Measurements from ENCODE around the gene CLDN7. TPM values are rescaled to one million over a fixed set of nuclear protein-coding genes. Genes with fewer than 3 reads are reported as not detected.
A peak's percentile ranks its signal among the peaks of the same experiment; 100 is the strongest.

Gene CLDN7
- total and polyA plus RNA-seq, 3 experiments from 2014 or later, result 0.63 to 2.1 (median 1.1) TPM

- ChIA-PET POLR2A (interaction anchor here (0.7 to 4.3 kb wide), 7 partner anchors 12 to 449 kb away, joined by 4 to 31 read pairs (median 6); partner anchors contain the start of genes ACADVL, CTDNEP1, DLG4 and ELP5), CTCF (interaction anchor here (0.9 to 1.6 kb wide), 4 partner anchors 13 to 449 kb away, joined by 4 read pairs; partner anchors contain the start of genes CTDNEP1 and TP53)
- H3K27ac ChIP-seq (ENCODE audit: low read depth, low read length), result peak overlapping the region; percentile 90
- Mint-ChIP-seq H3K9me3 (peaks cover 0 to 3% (median 0%) of the 10 kb centered on the region in 5 donors), H3K4me1 (peaks cover 54 to 72% (median 61%) of the 10 kb centered on the region in 3 donors), H3K27me3 (peaks cover 0 to 11% of the 10 kb centered on the region in 2 donors), H3K27ac (peak overlapping the region; percentile 85 to 99 (median 96)), H3K36me3 (peaks cover 0 to 75% (median 21%) of the 10 kb centered on the region in 3 donors), H3K4me3 (peak overlapping the region; percentile 93 to 99 (median 96))
- no peaks in the 10 kb centered on the region for H3K9me3 ChIP-seq (ENCODE audit: low read length)
- H3K4me1 ChIP-seq (ENCODE audit: insufficient read depth, low read length), result peaks cover 45% of the 10 kb centered on the region
- H3K27me3 ChIP-seq (ENCODE audit: insufficient read depth, low read length, poor library complexity, severe bottlenecking), result no peaks in the 10 kb centered on the region
- DNase-seq, result peak in 3 of 5 donors; percentile 11 to 65 (median 50)
- H3K4me3 ChIP-seq (ENCODE audit: low read length), result peak overlapping the region; percentile 83
- H3K36me3 ChIP-seq (ENCODE audit: insufficient read depth, low read length), result peaks cover 20% of the 10 kb centered on the region
Observed at GRCh38 chr17:7238420-7239090, 23.7 kb downstream of the CLDN7 start.

DNA sequence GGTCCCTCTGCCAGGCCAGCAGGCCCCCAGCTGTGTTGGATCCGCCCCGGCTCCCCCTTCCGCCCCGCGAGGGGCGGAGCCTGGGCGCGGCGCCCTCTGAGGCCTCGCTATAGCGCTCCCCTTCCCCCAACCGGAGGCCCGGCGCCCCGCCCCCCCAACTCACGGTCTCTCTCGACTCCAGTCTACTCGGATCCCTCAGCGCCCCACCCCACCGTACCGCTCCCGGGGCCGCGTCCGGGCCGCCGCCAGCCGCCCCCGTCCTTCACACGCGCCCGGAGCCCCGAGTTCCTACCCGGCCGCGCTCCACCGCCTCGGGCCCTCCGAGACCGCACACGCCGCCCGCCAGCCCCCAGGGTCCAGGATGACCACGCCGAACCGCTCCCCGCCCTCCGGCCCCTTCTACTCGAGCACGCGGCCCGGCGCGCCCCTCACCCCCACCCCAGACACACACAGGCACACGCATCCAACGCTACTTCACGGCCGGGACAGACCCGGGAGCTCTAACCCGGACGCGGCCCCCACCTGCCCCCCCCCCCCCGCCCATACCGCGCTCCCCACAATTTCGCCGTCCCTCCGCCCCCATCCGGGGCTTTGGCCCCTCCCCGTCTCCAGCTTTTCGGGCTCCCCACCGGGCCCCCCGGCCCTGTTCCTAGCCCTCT, 24.4 kb downstream of the CLDN7 start:
- Histone ChIP-seq H3K9me3 (ENCODE audit: low read length) (no peaks in the 10 kb centered on the region), H3K4me1 (ENCODE audit: insufficient read depth, low read length) (peaks cover 46% of the 10 kb centered on the region), H3K36me3 (ENCODE audit: insufficient read depth, low read length) (peaks cover 20% of the 10 kb centered on the region), H3K27ac (ENCODE audit: low read depth, low read length) (peak overlapping the region; percentile 29), H3K27me3 (ENCODE audit: insufficient read depth, low read length, poor library complexity, severe bottlenecking) (no peaks in the 10 kb centered on the region), H3K4me3 (ENCODE audit: low read length) (peak overlapping the region; percentile 34)
- H3K36me3 Mint-ChIP-seq, result peaks cover 0 to 73% (median 21%) of the 10 kb centered on the region in 3 donors
- peaks cover 0 to 3% (median 0%) of the 10 kb centered on the region in 5 donors for H3K9me3 Mint-ChIP-seq
- H3K4me1 Mint-ChIP-seq, result peaks cover 55 to 74% (median 63%) of the 10 kb centered on the region in 3 donors
- peak overlapping the region; percentile 13 to 99 (median 82) for H3K27ac Mint-ChIP-seq
- POLR2A ChIA-PET, result interaction anchor here (0.7 to 4.3 kb wide), 8 partner anchors 13 to 449 kb away, joined by 3 to 31 read pairs (median 5); partner anchors contain the start of genes ACADVL, CTDNEP1, DLG4 and ELP5
- peak; percentile 64 to 88 (median 75) for DNase-seq
- peaks cover 0 to 8% of the 10 kb centered on the region in 2 donors for H3K27me3 Mint-ChIP-seq
- CTCF ChIA-PET, result interaction anchor here (0.9 to 1.6 kb wide), 5 partner anchors 14 to 450 kb away, joined by 4 read pairs; partner anchors contain the start of genes CTDNEP1, DLG4 and TP53
- H3K4me3 Mint-ChIP-seq, result peak overlapping the region; percentile 93 to 99 (median 96)

DNA sequence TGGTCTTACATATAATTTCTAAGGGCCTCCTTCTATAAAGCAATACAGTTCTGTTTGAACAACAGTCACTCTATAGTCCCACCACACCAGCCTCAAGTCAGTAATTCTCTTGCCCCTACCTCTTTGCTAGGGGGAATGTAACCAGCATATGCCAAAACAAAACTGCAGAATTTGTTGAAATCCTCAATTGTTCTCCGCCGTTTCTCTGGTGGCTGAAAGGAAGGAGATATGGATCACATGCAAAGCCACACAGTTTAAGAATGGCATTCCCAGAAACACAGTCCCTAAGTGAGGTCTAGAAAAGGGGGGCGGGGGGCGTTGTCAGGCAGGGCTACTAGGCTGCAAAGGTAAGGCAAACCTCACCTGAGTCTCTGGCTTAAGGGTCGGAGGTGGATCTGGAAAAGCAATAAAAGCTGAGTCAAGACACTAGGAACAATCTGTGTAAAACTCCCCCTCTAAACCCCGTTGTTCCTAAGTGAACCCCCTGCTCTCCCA, 25.0 kb downstream of the CLDN7 start:
- no peak for DNase-seq
- no peaks in the 10 kb centered on the region for H3K27me3 ChIP-seq (ENCODE audit: insufficient read depth, low read length, poor library complexity, severe bottlenecking)
- H3K9me3 Mint-ChIP-seq, result no peaks in the 10 kb centered on the region
- peak overlapping the region; percentile 13 to 99 (median 82) for H3K27ac Mint-ChIP-seq
- peaks cover 0 to 70% (median 20%) of the 10 kb centered on the region in 3 donors for H3K36me3 Mint-ChIP-seq
- ChIA-PET CTCF (interaction anchor here (1.2 to 1.6 kb wide), 2 partner anchors 17 to 18 kb away, joined by 4 read pairs; partner anchors contain the start of gene DLG4), POLR2A (interaction anchor here (0.5 to 4.3 kb wide), 5 partner anchors 14 to 202 kb away, joined by 3 to 31 read pairs (median 11); partner anchors contain the start of genes ACADVL, CTDNEP1, DLG4 and ELP5)
- peaks cover 52% of the 10 kb centered on the region for H3K4me1 ChIP-seq (ENCODE audit: insufficient read depth, low read length)
- H3K4me3 Mint-ChIP-seq, result peak overlapping the region; percentile 93 to 99 (median 96)
- peaks cover 0 to 5% of the 10 kb centered on the region in 2 donors for H3K27me3 Mint-ChIP-seq
- H3K4me1 Mint-ChIP-seq, result peaks cover 55 to 75% (median 62%) of the 10 kb centered on the region in 3 donors
- peak overlapping the region; percentile 17 for H3K27ac ChIP-seq (ENCODE audit: low read depth, low read length)
- peaks cover 20% of the 10 kb centered on the region for H3K36me3 ChIP-seq (ENCODE audit: insufficient read depth, low read length)
- peak overlapping the region; percentile 34 for H3K4me3 ChIP-seq (ENCODE audit: low read length)
- no peaks in the 10 kb centered on the region for H3K9me3 ChIP-seq (ENCODE audit: low read length)

DNA sequence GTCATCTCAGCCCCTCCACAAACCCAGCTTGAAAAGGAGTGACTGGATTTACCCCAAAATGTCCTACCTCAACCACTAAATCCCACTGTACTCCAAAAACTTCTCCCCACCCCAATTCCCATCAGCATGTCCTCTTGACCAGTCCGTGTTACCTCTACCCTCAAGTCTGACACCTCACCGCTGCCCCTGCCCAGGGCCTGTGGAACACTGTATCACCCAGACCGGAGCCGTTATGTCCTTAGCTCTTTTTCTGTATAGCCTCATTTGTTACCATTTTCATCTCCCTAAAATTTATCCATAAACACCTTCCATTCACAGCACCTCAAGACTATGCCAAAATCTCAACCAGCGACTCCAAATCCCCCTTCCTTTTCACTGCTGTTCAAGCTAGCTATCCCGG, 25.5 kb downstream of the CLDN7 start:
- CTCF ChIA-PET, result interaction anchor here (1.2 to 3.6 kb wide), 2 partner anchors 16 to 18 kb away, joined by 4 to 20 read pairs; partner anchors contain the start of genes ACADVL and DLG4
- Mint-ChIP-seq H3K27me3 (peaks cover 0 to 5% of the 10 kb centered on the region in 2 donors), H3K9me3 (no peaks in the 10 kb centered on the region), H3K27ac (peak overlapping the region; percentile 13 to 99 (median 82)), H3K4me3 (peak overlapping the region; percentile 93 to 99 (median 96)), H3K36me3 (peaks cover 0 to 69% (median 20%) of the 10 kb centered on the region in 3 donors), H3K4me1 (peaks cover 55 to 75% (median 63%) of the 10 kb centered on the region in 3 donors)
- POLR2A ChIA-PET, result interaction anchor here (0.5 to 1.2 kb wide), 4 partner anchors 13 to 68 kb away, joined by 3 to 11 read pairs (median 4); no protein-coding TSS in a partner anchor
- no peaks in the 10 kb centered on the region for H3K27me3 ChIP-seq (ENCODE audit: insufficient read depth, low read length, poor library complexity, severe bottlenecking)
- peak overlapping the region; percentile 17 for H3K27ac ChIP-seq (ENCODE audit: low read depth, low read length)
- H3K9me3 ChIP-seq (ENCODE audit: low read length), result no peaks in the 10 kb centered on the region
- peaks cover 20% of the 10 kb centered on the region for H3K36me3 ChIP-seq (ENCODE audit: insufficient read depth, low read length)
- no peak overlapping the region for H3K4me3 ChIP-seq (ENCODE audit: low read length)
- H3K4me1 ChIP-seq (ENCODE audit: insufficient read depth, low read length), result peaks cover 55% of the 10 kb centered on the region
- DNase-seq, result no peak

DNA sequence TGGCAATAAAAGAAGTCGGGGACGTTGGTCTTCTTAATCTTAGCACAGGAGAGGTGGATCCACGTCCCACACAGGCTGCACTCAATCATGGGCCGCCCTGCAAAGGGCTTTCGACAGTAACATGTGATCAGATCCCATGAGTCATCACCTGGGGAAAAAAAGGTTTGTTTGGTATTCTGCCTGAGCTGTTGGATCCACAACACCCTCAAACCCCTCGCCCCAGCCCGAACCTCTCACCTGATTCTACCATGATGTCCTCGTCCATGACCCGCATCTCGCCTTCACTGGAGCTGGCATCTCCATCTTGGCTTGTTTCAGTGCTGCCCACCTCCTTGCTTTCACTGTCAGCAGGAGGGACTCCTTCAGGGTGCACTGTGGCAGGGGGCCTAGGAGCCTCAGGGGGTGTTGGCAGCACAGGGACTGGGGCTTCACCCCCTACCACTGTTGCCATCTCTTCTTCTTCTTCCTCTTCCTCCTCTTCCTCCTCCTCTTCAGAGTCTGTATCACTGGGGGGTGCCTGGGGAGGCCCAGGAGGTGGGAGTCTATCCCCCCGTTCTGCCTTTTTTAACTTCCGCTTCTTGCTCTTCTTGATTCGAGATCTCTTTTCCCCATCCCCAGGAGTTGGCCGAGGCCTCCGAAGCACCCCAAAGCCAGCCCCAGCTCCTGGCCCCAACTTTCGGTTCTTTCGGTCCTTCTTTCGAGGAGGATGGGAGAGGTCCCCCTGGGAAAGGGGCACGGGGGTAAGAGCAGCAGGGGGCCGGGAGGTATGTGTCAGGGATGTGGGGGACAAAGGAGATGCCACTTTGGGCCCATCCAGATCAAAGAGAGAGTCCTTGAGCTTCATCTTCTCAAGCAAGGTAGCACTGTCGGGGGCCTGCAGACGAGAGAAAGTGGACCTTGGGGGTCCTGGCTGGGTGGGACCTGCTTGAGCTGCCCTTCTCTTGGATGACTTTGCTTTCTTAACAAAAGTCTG, 26.3 kb downstream of the CLDN7 start:
- Histone ChIP-seq H3K27me3 (ENCODE audit: insufficient read depth, low read length, poor library complexity, severe bottlenecking) (no peaks in the 10 kb centered on the region), H3K4me3 (ENCODE audit: low read length) (no peak overlapping the region), H3K36me3 (ENCODE audit: insufficient read depth, low read length) (peaks cover 18% of the 10 kb centered on the region), H3K4me1 (ENCODE audit: insufficient read depth, low read length) (peaks cover 48% of the 10 kb centered on the region), H3K9me3 (ENCODE audit: low read length) (no peaks in the 10 kb centered on the region), H3K27ac (ENCODE audit: low read depth, low read length) (no peak overlapping the region)
- peaks cover 47 to 69% (median 57%) of the 10 kb centered on the region in 3 donors for H3K4me1 Mint-ChIP-seq
- H3K27ac Mint-ChIP-seq, result peak overlapping the region in 6 of 8 donors; percentile 49 to 99 (median 72)
- no peaks in the 10 kb centered on the region for H3K9me3 Mint-ChIP-seq
- H3K36me3 Mint-ChIP-seq, result peaks cover 0 to 63% (median 16%) of the 10 kb centered on the region in 3 donors
- ChIA-PET CTCF (interaction anchor here (2.0 to 3.6 kb wide), 2 partner anchors 15 to 21 kb away, joined by 9 to 20 read pairs; partner anchors contain the start of genes ACADVL and DLG4), POLR2A (interaction anchor here (0.6 to 1.2 kb wide), 3 partner anchors 18 to 26 kb away, joined by 3 to 6 read pairs (median 5); no protein-coding TSS in a partner anchor)
- peaks cover 0 to 2% of the 10 kb centered on the region in 2 donors for H3K27me3 Mint-ChIP-seq
- H3K4me3 Mint-ChIP-seq, result peak overlapping the region; percentile 45 to 97 (median 95)
- no peak for DNase-seq

DNA sequence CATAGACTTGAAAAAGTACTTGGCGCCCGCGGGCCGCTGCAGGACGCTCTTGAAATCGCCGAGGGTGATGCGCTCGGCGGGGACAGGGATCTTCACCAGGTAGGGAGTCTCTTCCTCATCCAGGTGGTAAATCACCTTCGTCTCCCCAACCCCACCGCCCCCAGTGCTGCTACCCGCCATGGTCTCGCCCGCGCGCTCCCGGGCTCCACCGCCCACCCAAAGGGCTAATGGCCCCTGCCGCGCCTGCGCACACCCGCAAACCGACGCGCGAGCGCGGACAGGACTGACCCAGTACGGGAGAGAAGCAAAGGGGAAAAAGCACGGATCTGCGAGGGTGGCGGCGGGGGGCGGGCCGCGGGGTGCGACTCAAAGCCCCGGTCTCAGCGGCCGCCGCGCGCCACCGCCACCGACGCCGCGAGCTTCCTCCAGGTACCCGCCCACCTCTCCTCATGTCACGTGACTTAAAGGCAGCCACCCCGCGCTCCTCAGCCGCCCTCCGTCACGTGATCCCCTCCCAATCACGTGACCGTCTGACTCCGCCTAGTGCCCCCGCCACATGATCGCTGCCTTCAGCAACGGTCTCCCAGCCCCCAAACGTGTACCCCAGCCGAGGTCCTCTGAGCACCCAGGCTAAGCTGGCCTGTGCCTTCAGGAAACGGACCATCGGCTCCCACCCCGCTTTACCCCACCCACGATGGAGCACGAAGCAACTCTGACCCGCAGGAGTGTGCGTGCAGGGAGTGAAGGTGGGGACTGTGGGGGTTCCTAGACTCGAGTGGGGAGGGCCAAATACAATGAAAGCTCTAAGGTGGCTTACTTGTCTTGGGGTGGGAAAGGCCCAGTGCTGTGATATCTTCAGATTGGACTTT, 28.0 kb downstream of the CLDN7 start, which contains the start of gene DVL2:
Gene DVL2, minus strand, starts transcription at position 435 of the 869 bp plus-strand sequence. Its CDS starts 255 bp downstream, at position 180.
- no peaks in the 10 kb centered on the region for H3K27me3 ChIP-seq (ENCODE audit: insufficient read depth, low read length, poor library complexity, severe bottlenecking)
- Mint-ChIP-seq H3K9me3 (no peaks in the 10 kb centered on the region), H3K27ac (peak within 1 kb of the TSS; percentile 90 to 99 (median 94)), H3K4me1 (peaks cover 38 to 58% (median 46%) of the 10 kb centered on the region in 3 donors), H3K27me3 (no peaks in the 10 kb centered on the region), H3K36me3 (peaks cover 0 to 60% (median 13%) of the 10 kb centered on the region in 3 donors), H3K4me3 (peak within 1 kb of the TSS; percentile 92 to 97 (median 95))
- DNase-seq, result peak; percentile 93 to 97 (median 93)
- ChIA-PET CTCF (interaction anchor here (0.9 to 3.6 kb wide), 4 partner anchors 14 to 188 kb away, joined by 3 to 20 read pairs (median 6); partner anchors contain the start of genes ACADVL and DLG4), POLR2A (interaction anchor here (0.6 to 2.2 kb wide), 11 partner anchors 8 to 452 kb away, joined by 3 to 19 read pairs (median 6); partner anchors contain the start of genes ACADVL, CTDNEP1, DLG4 and GABARAP)
- H3K27ac ChIP-seq (ENCODE audit: low read depth, low read length), result peak within 1 kb of the TSS; percentile 76
- peaks cover 15% of the 10 kb centered on the region for H3K36me3 ChIP-seq (ENCODE audit: insufficient read depth, low read length)
- peak within 1 kb of the TSS; percentile 85 for H3K4me3 ChIP-seq (ENCODE audit: low read length)
- H3K9me3 ChIP-seq (ENCODE audit: low read length), result no peaks in the 10 kb centered on the region
- peaks cover 35% of the 10 kb centered on the region for H3K4me1 ChIP-seq (ENCODE audit: insufficient read depth, low read length)
